HepG2 (cell line): ENCODE data around the gene CGNL1. TPM values are rescaled to one million over a fixed set of nuclear protein-coding genes. Genes with fewer than 3 reads are reported as not detected.

Experiments
- ATAC-seq: fragments of 200-7000 bp; cut with Tn5 transposase; 3 replicates; pipeline ENCODE4 v1.9.1; 2020; ENCODE audit warnings: mild to moderate bottlenecking, moderate library complexity
- BruUV-seq: library from RNA; stranded (reverse); fragments of 400-500 nt; replicated peaks from 2 replicates; lab custom pipeline; 2021; lab: Mats Ljungman, UMichigan
- CTCF ChIA-PET: fragments of 300-600 bp; formaldehyde crosslinking; extraction: SDS; loops from one replicate; lab custom pipeline; 2021; ENCODE audit warnings: low total read pairs, inconsistent platforms, low intra/inter-chr PET ratio; lab: Yijun Ruan, JAX
- POLR2A ChIA-PET: fragments of 350-600 bp; sonication (Branson Sonifier 250); formaldehyde crosslinking; loops from one replicate; lab custom pipeline; 2020; ENCODE audit warnings: antibody characterized with exemption, inconsistent platforms; lab: Yijun Ruan, JAX
- DNase-seq: peaks from one replicate; pipeline ENCODE4 v3.0.0-alpha.2; 2015; ENCODE audit warnings: low spot score
- FAIRE-seq: peaks from 3 replicates; lab custom pipeline; 2011; peaks lifted over from hg19 to GRCh38; lab: Jason Lieb, UNC
- H2AFZ ChIP-seq: one replicate; pipeline ENCODE4 v1.6.1; 2011; ENCODE audit warnings: low read length, inconsistent platforms
- H3K27ac ChIP-seq: fragments of 300-600 bp; 3 replicates; pipeline ENCODE4 v1.8.0; 2011; ENCODE audit warnings: mixed run types, mild to moderate bottlenecking, mixed read lengths, low read length, inconsistent platforms; ENCODE audit not compliant: insufficient read depth; ENCODE audit errors: extremely low read length
- H3K27me3 ChIP-seq, 2 experiments: fragments of 200-600 bp in 1 of 2; 2 replicates in 1 of 2; 3 replicates in 1 of 2; pipeline versions ENCODE4 v1.6.0 to v1.8.0; 2011; ENCODE audit warnings: low read length in 2 of 2, mild to moderate bottlenecking in 2 of 2, moderate library complexity in 2 of 2, inconsistent platforms in 1 of 2; ENCODE audit not compliant: insufficient read depth in 2 of 2, control insufficient read depth in 1 of 2
- H3K36me3 ChIP-seq, 2 experiments: fragments of 200-600 bp in 1 of 2; replicated peaks in 1 of 2; 2 replicates in 1 of 2; 3 replicates in 1 of 2; pipeline versions ENCODE4 v1.5.1 to v1.8.0; 2011; ENCODE audit warnings: low read length in 2 of 2, inconsistent platforms in 1 of 2; ENCODE audit not compliant: insufficient read depth in 2 of 2, control insufficient read depth in 1 of 2
- H3K4me1 ChIP-seq: 2 replicates; pipeline ENCODE4 v1.5.1; 2012; ENCODE audit warnings: low read length, inconsistent platforms; ENCODE audit not compliant: insufficient read depth
- H3K4me2 ChIP-seq: 2 replicates; pipeline ENCODE4 v1.6.0; 2011; ENCODE audit warnings: low read depth, low read length, inconsistent platforms
- H3K4me3 ChIP-seq, 3 experiments: fragments of 200-600 bp in 1 of 3; sonication (generic), shearing (Covaris generic) in 1 of 3; replicated peaks in 1 of 3; 2 replicates each; pipeline ENCODE4 v1.5.1; 2011 to 2016; ENCODE audit warnings: low read length in 3 of 3, inconsistent platforms in 2 of 3, low read depth in 2 of 3, mild to moderate bottlenecking in 2 of 3, control low read depth in 1 of 3, mixed read lengths in 1 of 3; ENCODE audit not compliant: insufficient read depth in 1 of 3
- H3K79me2 ChIP-seq: one replicate; pipeline ENCODE4 v1.6.1; 2011; ENCODE audit warnings: low read length, inconsistent platforms; ENCODE audit not compliant: insufficient read depth
- H3K9ac ChIP-seq: 2 replicates; pipeline ENCODE4 v1.6.0; 2011; ENCODE audit warnings: mild to moderate bottlenecking, low read depth, low read length, inconsistent platforms; ENCODE audit not compliant: insufficient read depth
- H3K9me3 ChIP-seq: 2 replicates; pipeline ENCODE4 v1.5.1; 2012; ENCODE audit warnings: mild to moderate bottlenecking, low read length
- H4K20me1 ChIP-seq: 2 replicates; pipeline ENCODE4 v1.6.0; 2011; ENCODE audit warnings: inconsistent platforms, mild to moderate bottlenecking, low read length, moderate library complexity; ENCODE audit not compliant: insufficient read depth
- AKAP8 ChIP-seq: sonication (generic); formaldehyde crosslinking; IDR thresholded peaks from 2 replicates; pipeline ENCODE4 v1.5.1; 2020; ENCODE audit warnings: mild to moderate bottlenecking, missing genetic modification reagents
- DPF2 ChIP-seq: sonication (generic); formaldehyde crosslinking; IDR thresholded peaks from 2 replicates; pipeline ENCODE4 v1.4.0; 2020; ENCODE audit warnings: mild to moderate bottlenecking, low read depth, missing genetic modification reagents, borderline replicate concordance
- HNRNPH1 ChIP-seq: fragments of 200-400 bp; formaldehyde crosslinking; optimal IDR thresholded peaks from 2 replicates; pipeline ENCODE3; 2017; ENCODE audit warnings: mild to moderate bottlenecking, low read depth, low read length
- SMAD9 ChIP-seq: sonication (generic); formaldehyde crosslinking; IDR thresholded peaks from 2 replicates; pipeline ENCODE4 v1.5.1; 2020; ENCODE audit warnings: mild to moderate bottlenecking, missing genetic modification reagents
- SP140L ChIP-seq: sonication (generic); formaldehyde crosslinking; IDR thresholded peaks from 2 replicates; pipeline ENCODE4 v1.4.0; 2020; ENCODE audit warnings: missing genetic modification reagents, borderline replicate concordance
- ZC3H4 ChIP-seq: sonication (generic); formaldehyde crosslinking; IDR thresholded peaks from 2 replicates; pipeline ENCODE4 v1.4.0; 2020; ENCODE audit warnings: missing genetic modification reagents, borderline replicate concordance
- ZNF343 ChIP-seq: sonication (generic); formaldehyde crosslinking; IDR thresholded peaks from 2 replicates; pipeline ENCODE4 v1.4.0; 2020; ENCODE audit warnings: mild to moderate bottlenecking, missing genetic modification reagents
- ZNF878 ChIP-seq: sonication (generic); formaldehyde crosslinking; IDR thresholded peaks from 2 replicates; pipeline ENCODE4 v1.8.1; 2023; ENCODE audit warnings: mild to moderate bottlenecking, missing genetic modification reagents, moderate library complexity
- WGBS: methylation state at CpG from one replicate; pipeline ENCODE4 v1.1.6; 2017; ENCODE audit warnings: low lambda C conversion rate; 5-methylcytosine and 5-hydroxymethylcytosine counted together
- in situ Hi-C: cut with HindIII; loops from 2 replicates; pipeline ENCODE4 v1.10.0; 2017; ENCODE audit warnings: low pct_unique_long_range_greater_than_20kb; ENCODE audit not compliant: extremely low pct_ligation_motif_present
- intact Hi-C: fragments of 100-400 bp; cut with micrococcal nuclease; formaldehyde crosslinking; loops from one replicate; pipeline ENCODE4 v1.10.0; 2022; ENCODE audit not compliant: unreplicated experiment
- polyA plus RNA-seq, 8 experiments: library from polyadenylated mRNA; depleted of rRNA in 3 of 8; stranded (reverse) in 7 of 8; unstranded in 1 of 8; fragments of >200 nt; fragmentation: Illumina TruSeq in 4 of 8; extraction: Trizol in 4 of 8; gene quantifications; 2 replicates each; pipeline versions ENCODE4 v1.2.1 to v1.2.3, GENCODE V29; 2011 to 2016; ENCODE audit warnings: low read depth in 4 of 8, missing spikeins in 1 of 8, mixed read lengths in 1 of 8; ENCODE audit not compliant: insufficient read depth in 1 of 8
- total RNA-seq, 5 experiments: library from RNA; depleted of rRNA; stranded (reverse); fragments of >200 nt; fragmentation: Illumina TruSeq; extraction: Trizol; gene quantifications; 2 replicates each; pipeline ENCODE4 v1.2.3, GENCODE V29; 2016; ENCODE audit warnings: low read depth in 1 of 5
- TF ChIP-seq, protein P1 (sequence below), 2 experiments: sonication (generic) in 1 of 2; formaldehyde crosslinking in 1 of 2; IDR thresholded peaks; 2 replicates each; pipeline versions ENCODE4 v1.5.1 to v1.6.1; 2011 to 2020; ENCODE audit warnings: borderline replicate concordance in 1 of 2, low read depth in 1 of 2, low read length in 1 of 2, mild to moderate bottlenecking in 1 of 2, missing genetic modification reagents in 1 of 2, moderate library complexity in 1 of 2
- TF ChIP-seq, protein P2 (sequence below): sonication (generic); formaldehyde crosslinking; IDR thresholded peaks from 2 replicates; pipeline ENCODE4 v1.4.0; 2020; ENCODE audit warnings: missing genetic modification reagents
- TF ChIP-seq, protein P3 (sequence below), 2 experiments: sonication (generic) in 1 of 2; formaldehyde crosslinking in 1 of 2; IDR thresholded peaks; 2 replicates each; pipeline versions ENCODE4 v1.4.0 to v1.6.1; 2018 to 2020; ENCODE audit warnings: missing genetic modification reagents in 2 of 2, borderline replicate concordance in 1 of 2, low read depth in 1 of 2, mild to moderate bottlenecking in 1 of 2, missing biosample characterization in 1 of 2
- TF ChIP-seq, protein P4 (sequence below): sonication (generic); formaldehyde crosslinking; IDR thresholded peaks from 2 replicates; pipeline ENCODE4 v1.4.0; 2020; ENCODE audit warnings: missing genetic modification reagents

The CGNL1 gene
- total and polyA plus RNA-seq, 2 of the 13 experiments (the other 11 are each of a cell fraction or from before 2014, with no cell fraction given), result 5.6 to 15.6 TPM

DNA sequence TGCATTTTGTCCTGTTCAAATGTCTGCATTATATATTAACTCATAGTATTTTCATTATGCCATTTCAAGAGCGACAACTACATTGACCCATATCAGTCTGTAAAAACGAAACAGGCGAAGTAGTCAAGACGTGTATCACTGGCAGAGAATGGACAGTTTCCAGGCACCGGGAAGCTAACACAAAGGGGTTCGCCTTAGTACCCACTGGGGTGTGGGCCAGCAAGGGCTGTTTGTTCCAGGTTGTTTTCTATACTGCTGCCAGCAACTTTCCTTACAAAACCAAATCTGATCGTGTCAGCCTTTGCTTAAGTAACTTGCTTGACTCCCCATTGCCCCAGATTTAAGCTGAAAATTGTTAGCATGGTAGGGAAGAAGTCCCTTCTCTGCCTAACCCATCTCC is 87.1 kb downstream of the CGNL1 start:
- Histone ChIP-seq H3K4me2 (no peak overlapping the region), H3K36me3 (peaks cover 4 to 29% of the 10 kb centered on the region in 2 experiments; a peak in 4 of 5 replicates), H3K4me1 (no peaks in the 10 kb centered on the region), H3K27ac (no peak overlapping the region), H3K27me3 (no peaks in the 10 kb centered on the region), H3K9me3 (no peaks in the 10 kb centered on the region), H3K79me2 (no peaks in the 10 kb centered on the region), H4K20me1 (no peaks in the 10 kb centered on the region), H2AFZ (no peak overlapping the region), H3K9ac (no peak overlapping the region), H3K4me3 (no peak overlapping the region)
- no peak for DNase-seq
- intact Hi-C loops (no loop called here), in situ Hi-C loops (no loop called here)
- BruUV-seq, result no TSS peak
- no peak for ATAC-seq
- no peak for FAIRE-seq
- over 99% methylated on average over 7 of the region's 7 CpGs for WGBS
- CTCF ChIA-PET, result no interaction called here
- POLR2A ChIA-PET, result no interaction called here
- no peak for TF ChIP-seq ZNF343 (CRISPR knock-in tag)
- TF ChIP-seq, protein P1, sequence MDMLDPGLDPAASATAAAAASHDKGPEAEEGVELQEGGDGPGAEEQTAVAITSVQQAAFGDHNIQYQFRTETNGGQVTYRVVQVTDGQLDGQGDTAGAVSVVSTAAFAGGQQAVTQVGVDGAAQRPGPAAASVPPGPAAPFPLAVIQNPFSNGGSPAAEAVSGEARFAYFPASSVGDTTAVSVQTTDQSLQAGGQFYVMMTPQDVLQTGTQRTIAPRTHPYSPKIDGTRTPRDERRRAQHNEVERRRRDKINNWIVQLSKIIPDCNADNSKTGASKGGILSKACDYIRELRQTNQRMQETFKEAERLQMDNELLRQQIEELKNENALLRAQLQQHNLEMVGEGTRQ (IDR thresholded peaks at IDR 0.05; ENCODE audit: low read depth, low read length), result no peak
- TF ChIP-seq, protein P1 (CRISPR knock-in tag; IDR thresholded peaks at IDR 0.05; ENCODE audit: borderline replicate concordance), result no peak
- TF ChIP-seq ZC3H4 (CRISPR knock-in tag), result no peak
- TF ChIP-seq SMAD9, result no peak
- no peak for TF ChIP-seq DPF2 (CRISPR knock-in tag)

DNA sequence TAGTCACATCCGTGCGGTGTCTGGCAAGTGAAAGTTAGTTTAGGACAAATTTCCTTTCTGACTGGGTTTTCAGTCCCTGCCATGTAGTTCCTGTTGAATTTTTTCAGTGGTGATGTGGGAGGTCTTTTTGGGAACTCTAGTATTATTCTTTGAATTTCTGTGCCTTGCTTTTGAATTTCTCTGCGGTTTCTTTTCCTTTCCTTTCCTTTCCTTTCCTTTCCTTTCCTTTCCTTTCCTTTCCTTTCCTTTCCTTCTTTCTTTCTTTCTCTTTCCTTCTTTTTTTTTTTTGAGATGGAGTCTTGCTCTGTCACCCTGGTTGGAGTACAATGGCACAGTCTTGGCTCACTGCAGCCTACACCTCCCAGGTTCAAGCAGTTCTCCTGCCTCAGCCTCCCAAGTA is 88.2 kb downstream of the CGNL1 start:
- Histone ChIP-seq H3K9me3 (no peaks in the 10 kb centered on the region), H3K4me2 (no peak overlapping the region), H3K79me2 (no peaks in the 10 kb centered on the region), H3K27me3 (no peaks in the 10 kb centered on the region), H3K4me1 (no peaks in the 10 kb centered on the region), H3K27ac (no peak overlapping the region), H3K4me3 (no peak overlapping the region), H4K20me1 (no peaks in the 10 kb centered on the region), H3K36me3 (peaks cover 3 to 30% of the 10 kb centered on the region in 2 experiments; a peak in 4 of 5 replicates), H3K9ac (no peak overlapping the region), H2AFZ (no peak overlapping the region)
- ChIA-PET POLR2A (no interaction called here), CTCF (no interaction called here)
- WGBS, result 100% methylated on average over 3 of the region's 3 CpGs
- in situ Hi-C loops (no loop called here), intact Hi-C loops (no loop called here)
- DNase-seq, result no peak
- no peak for ATAC-seq
- no TSS peak for BruUV-seq
- FAIRE-seq, result no peak
- TF ChIP-seq HNRNPH1, result no peak
- no peak for TF ChIP-seq SP140L (CRISPR knock-in tag)
- TF ChIP-seq ZNF878 (CRISPR knock-in tag), result no peak
- TF ChIP-seq, protein P2, sequence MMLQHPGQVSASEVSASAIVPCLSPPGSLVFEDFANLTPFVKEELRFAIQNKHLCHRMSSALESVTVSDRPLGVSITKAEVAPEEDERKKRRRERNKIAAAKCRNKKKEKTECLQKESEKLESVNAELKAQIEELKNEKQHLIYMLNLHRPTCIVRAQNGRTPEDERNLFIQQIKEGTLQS (CRISPR knock-in tag), result no peak
- TF ChIP-seq AKAP8 (CRISPR knock-in tag), result no peak
- TF ChIP-seq, protein P3, sequence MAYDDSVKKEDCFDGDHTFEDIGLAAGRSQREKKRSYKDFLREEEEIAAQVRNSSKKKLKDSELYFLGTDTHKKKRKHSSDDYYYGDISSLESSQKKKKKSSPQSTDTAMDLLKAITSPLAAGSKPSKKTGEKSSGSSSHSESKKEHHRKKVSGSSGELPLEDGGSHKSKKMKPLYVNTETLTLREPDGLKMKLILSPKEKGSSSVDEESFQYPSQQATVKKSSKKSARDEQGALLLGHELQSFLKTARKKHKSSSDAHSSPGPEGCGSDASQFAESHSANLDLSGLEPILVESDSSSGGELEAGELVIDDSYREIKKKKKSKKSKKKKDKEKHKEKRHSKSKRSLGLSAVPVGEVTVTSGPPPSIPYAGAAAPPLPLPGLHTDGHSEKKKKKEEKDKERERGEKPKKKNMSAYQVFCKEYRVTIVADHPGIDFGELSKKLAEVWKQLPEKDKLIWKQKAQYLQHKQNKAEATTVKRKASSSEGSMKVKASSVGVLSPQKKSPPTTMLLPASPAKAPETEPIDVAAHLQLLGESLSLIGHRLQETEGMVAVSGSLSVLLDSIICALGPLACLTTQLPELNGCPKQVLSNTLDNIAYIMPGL (CRISPR knock-in tag; IDR thresholded peaks at IDR 0.05; ENCODE audit: borderline replicate concordance in 1 of 2, low read depth in 1 of 2), result no peak
- TF ChIP-seq, protein P4, sequence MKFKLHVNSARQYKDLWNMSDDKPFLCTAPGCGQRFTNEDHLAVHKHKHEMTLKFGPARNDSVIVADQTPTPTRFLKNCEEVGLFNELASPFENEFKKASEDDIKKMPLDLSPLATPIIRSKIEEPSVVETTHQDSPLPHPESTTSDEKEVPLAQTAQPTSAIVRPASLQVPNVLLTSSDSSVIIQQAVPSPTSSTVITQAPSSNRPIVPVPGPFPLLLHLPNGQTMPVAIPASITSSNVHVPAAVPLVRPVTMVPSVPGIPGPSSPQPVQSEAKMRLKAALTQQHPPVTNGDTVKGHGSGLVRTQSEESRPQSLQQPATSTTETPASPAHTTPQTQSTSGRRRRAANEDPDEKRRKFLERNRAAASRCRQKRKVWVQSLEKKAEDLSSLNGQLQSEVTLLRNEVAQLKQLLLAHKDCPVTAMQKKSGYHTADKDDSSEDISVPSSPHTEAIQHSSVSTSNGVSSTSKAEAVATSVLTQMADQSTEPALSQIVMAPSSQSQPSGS, result no peak
